ENCODE measurements around the gene BTN2A1.
"Not testable (repeated sequence)": the region's sequence is repeated elsewhere in the genome, so short reads cannot be mapped to it uniquely, and the experiment has no call there.

The BTN2A1 gene

GRCh38 chr6:26497610-26498009 lies 39.9 kb downstream of the BTN2A1 start:
- no peak for FAIRE-seq

- FAIRE-seq, result no peak
These were observed 42.3 kb downstream of the BTN2A1 start, which contains the start of gene BTN1A1 for GRCh38 chr6:26500102-26500501. BTN1A1 (plus strand) TSS chr6:26500303; CDS start chr6:26501287, 984 bp downstream.

GRCh38 chr6:26501482-26501986 lies 43.8 kb downstream of the BTN2A1 start:
- FAIRE-seq, result no peak

- no peak for FAIRE-seq
These were observed 44.4 kb downstream of the BTN2A1 start for GRCh38 chr6:26502165-26502564.

GRCh38 chr6:26502626-26503025 lies 44.9 kb downstream of the BTN2A1 start:
- FAIRE-seq, result no peak

- FAIRE-seq, result no peak
These were observed 49.9 kb downstream of the BTN2A1 start for GRCh38 chr6:26507658-26508057.

- FAIRE-seq, result not testable (repeated sequence)
These were observed 53.3 kb downstream of the BTN2A1 start for GRCh38 chr6:26511033-26511432.

- FAIRE-seq, result no peak
These were observed 57.2 kb downstream of the BTN2A1 start for GRCh38 chr6:26514984-26515383.

GRCh38 chr6:26516481-26517427 lies 59.0 kb downstream of the BTN2A1 start:
- no peak for FAIRE-seq

All from TTC549 (cell line).